ENCODE measurements around the gene CARD6.
"Not testable (repeated sequence)": the region's sequence is repeated elsewhere in the genome, so short reads cannot be mapped to it uniquely, and the experiment has no call there.

The CARD6 gene

DNA sequence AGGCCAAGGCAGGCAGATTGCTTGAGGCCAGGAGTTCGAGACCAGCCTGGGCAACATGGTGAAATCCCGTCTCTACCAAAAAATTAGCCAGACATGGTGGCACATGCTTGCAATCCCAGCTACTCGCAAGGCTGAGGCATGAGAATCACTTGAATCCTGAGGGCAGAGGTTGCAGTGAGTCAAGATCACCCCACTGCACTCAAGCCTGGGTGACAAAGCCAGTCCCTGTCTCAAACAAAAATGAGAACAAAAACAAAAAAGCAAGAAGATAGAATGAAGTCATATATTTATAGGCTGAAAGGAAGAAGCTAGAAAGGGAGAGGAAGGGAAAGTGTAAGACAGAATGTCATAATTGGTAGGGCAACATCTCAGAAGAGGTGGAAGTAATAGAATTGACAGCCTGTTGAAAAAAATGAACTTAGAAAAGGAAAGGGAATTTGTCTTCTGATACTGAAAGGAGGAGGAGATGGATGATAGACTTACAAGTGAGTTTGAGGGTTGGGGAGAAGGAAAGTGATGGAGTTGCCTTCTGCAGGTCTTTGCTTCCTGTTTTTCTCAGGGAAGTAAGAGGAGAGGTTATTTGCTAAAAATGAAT, 32.2 kb downstream of the CARD6 start:
- FAIRE-seq, result no peak

DNA sequence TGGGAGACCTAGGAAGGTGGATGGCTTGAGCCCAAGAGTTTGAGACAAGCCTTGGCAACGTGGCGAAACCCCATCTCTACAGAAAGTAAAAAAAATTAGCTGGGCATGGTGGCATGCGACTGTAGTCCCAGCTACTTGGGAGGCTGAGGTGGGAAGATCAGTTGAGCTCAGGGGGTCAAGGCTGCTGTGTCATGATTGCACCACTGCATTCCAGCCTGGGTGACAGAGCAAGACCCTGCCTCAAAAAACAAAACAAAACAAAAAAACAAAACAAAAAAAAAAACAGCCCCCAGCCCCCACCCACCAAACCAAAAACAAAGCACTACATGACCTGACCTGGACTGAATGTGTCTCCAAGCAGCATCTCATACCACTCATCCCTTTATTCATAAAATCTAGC, 34.8 kb downstream of the CARD6 start:
- FAIRE-seq, result no peak

DNA sequence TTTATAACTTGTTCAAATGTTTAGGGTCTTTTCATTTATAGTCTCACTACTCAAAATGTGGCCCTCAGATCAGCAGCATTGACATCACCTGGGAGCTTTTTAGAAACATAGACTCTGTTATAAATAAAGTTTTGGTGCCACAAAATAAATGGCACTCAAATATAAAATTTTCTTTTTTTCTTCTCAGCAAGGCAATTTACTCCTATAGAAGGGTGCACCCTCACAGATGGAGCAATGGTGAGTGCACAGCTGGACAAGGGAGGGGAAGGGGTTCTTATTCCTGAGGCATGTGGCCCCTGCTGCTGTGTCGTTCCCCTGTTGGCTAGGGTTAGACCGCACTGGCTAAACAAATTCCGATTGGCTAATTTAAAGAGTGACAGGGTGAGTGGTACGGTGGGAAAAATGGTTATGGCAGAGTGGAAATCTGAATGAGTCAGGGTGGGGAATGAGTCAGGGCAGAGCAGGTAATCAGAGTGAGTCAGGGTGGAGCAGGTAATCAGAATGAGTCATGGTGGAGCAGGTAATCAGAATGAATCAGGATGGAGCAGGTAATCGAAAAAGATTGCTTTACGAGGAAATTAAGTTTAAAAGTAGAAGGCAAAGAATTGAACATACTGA, 36.3 kb downstream of the CARD6 start:
- FAIRE-seq, result no peak

DNA sequence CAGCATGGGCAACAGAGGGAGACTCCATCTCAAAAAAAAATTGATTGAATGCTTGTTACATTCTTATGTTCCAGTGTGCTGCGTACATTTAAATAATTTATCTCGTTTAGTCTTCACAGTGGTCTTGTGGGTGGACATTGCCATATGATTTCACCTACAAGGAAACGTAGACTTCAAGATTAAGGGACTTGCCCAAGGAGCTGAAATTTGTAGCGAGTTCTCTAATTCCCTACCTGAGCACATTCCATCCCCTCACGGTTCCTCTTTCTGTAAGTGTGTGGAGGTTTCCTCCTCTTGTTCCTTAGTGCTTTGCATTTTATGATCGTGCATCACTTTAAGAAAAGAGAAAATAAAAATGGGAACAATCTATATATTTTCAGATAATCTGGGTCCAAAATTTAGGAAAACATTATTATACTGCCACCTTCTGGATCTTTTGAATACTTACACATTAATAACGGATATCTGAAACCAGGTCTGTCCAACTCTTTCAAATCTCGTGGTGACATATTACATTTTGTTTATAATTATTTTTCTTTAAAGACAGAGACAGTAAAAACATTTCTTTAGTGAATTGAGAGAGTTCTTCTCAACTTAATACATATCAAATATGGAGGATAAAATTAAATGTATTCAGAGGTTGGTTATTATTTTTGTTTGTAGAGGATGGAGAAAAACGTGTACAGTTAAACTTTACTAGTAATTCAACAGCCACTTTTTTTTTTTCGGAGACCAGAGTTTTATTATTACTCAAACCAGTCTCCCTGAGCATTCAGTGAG, 38.2 kb downstream of the CARD6 start:
- FAIRE-seq, result peak; percentile 90

DNA sequence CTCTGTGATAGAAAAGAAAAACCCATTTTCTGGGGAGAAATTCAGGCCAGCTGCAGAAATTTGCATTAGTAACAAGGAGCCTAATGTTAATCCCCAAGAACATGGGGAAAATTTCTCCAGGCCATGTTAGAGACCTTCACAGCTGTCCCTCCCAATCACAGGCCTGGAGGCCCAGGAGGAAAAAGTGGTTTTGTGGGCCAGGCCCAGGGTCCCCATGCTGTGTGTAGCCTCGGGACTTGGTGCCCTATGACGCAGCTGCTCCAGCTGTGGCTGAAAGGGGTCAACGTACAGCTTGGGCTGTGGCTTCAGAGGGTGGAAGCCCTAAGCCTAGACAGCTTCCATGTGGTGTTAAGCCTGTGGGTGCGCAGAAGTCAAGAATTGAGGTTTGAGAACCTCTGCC, 41.1 kb downstream of the CARD6 start:
- FAIRE-seq, result no peak

DNA sequence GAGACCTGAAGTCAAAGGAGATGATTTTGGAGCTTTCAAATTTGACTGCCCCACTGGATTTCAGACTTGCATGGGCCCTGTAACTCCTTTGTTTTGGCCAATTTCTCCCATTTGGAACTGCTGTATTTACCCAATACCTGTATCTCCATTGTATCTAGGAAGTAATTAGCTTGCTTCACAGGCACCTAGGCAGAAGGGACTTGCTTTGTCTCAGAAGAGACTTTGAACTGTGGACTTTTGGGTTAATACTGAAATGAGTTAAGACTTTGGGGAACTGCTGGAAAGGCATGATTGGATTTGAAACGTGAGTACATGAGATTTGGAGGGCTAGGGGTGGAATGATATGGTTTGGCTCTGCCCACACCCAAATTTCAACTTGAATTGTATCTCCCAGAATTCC, 41.9 kb downstream of the CARD6 start:
- FAIRE-seq, result not testable (repeated sequence)

DNA sequence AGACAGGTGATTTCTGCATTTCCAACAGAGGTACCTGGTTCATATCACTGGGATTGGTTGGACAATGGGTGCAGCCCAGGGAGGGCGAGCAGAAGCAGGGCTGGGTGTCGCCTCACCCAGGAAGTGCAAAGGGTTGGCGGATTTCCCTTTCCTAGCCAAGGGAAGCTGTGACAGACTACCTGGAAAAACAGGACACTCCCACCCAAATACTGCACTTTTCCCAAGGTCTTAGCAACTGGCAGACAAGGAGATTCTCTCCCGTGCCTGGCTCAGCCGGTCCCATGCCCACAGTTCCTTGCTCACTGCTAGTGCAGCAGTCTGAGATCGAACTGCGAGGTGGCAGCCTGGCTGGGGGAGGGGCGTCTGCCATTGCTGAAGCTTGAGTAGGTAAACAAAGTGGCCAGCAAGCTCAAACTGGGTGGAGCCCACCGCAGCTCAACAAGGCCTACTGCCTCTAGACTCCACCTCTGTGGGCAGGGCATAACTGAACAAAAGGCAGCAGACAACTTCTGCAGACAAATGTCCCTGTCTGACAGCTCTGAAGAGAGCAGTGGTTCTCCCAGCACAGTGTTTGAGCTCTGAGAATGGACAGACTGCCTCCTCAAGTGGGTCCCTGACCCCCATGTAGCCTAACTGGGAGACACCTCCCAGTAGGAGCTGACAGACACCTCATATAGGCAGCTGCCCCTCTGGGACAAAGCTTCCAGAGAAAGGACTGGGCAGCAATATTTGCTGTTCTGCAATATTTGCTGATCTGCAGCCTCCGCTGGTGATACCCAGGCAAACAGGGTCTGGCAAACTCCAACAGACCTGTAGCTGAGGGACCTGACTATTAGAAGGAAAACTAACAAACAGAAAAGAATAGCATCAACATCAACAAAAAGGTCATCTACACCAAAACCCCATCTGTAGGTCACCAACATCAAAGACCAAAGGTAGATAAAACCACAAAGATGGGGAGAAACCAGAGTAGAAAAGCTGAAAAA, 54.6 kb downstream of the CARD6 start:
- FAIRE-seq, result not testable (repeated sequence)

DNA sequence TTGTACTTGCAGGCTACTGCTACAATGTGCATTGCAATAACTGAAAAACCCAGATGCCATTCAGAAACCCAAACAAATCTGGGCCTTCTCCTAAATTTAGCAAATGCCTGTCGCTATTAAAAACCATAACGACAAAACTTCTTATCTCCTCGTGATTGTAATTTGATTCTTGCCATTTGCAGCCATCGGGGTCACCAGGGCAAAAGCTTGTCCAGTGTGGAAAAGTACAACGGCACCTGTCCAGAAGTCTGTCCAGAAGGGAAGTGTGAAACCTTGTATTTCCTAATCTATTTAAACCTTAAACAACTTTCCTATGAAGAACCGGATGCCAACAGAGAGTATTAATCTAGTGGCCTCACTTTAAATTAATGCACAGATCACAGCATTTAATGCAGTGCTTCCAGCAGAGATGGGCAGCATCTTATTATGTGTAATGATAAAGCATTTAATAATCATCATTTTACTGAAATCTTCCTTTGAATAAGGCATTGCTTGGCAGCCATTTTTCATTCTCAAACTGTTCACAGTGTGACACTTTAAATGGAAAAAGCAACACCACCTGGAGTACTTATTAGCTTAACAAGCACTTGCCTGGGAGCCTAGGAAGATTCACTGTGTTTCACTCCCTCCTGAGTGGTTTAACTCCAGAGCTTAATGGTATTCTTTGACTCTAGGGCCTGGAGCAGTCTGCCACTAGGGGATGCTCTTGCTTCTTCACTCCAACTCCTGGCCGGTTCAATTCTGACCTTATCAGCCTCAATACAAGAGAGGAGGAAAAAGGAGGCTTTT, 63.2 kb downstream of the CARD6 start:
- FAIRE-seq, result no peak

DNA sequence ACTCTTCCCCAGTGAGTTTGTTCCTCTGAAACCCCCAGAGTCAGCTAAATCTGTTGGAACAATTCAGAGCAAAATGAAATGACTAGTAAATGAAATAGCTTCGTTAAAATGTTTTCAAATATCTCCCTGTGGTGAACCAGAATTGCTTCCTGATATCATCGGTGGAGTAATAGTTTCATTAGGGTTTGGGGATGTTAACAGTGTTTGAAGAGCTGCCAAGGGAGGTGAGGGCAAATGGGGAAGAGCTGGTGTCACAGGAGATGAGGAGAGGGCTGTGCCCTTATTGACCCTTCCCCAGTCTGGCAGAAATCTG, 63.8 kb downstream of the CARD6 start:
- no peak for FAIRE-seq

DNA sequence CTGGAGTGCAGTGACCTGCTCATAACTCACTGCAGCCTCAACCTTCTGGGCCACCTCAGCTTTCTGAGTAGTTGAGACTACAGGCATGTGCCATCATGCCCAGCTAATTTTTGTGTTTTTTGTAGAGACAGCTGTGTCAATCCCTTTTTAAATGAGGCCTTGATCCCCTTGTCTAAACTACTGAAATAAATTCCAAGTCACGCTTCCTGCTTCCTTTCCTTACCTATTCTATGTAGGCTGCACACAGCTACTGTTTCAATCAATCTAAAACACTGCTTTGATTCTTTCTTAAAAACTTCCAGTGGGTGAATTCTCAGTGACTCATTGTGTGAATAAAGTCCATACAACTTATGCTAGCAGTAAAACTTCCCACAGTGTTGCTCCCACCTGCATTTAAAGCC, 65.2 kb downstream of the CARD6 start:
- no peak for FAIRE-seq

DNA sequence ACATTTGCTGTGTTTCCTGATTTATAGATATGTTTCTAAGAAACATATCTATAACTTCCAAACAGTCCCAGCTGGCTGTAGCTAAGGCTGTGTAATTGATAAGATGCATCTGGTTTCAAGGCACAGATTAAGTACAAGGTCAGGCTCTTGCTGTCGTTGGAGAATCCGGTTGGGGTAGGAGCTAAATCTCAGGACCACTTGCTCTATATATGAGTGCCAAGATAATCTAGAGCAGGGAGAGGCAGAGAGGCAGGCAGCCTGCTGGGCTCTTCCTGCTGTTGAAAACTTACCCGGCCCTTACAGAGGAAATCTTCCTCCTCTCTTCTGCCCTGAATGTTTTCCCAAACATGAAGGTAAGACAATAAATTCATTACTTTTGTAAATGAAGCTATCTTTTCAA, 68.1 kb downstream of the CARD6 start, which contains the start of gene C7:
TSS of gene C7 (plus strand) at position 234 of the 400 bp plus-strand sequence. CDS start at position 348, 114 bp downstream.
- FAIRE-seq, result no peak

DNA sequence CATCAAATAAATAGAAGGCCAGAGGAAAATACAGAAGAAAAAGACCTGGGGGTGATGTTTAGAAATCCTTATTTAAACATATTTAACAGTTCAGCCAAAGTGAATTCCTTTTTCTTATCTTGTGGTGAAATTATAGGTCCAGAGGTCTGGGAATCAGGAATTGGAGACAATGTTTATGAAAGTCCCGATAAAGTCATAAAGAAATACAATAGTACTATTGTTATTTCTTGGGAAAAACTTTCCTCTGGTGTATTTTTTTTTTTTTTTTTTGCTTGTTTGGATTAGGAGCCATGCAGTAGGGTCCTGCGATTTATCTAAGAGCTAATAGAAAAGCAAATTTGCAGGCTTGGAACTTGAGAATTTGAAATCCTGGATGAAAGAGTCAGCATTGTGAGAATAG, 68.6 kb downstream of the CARD6 start:
- no peak for FAIRE-seq
